Measurements from ENCODE around the gene ABHD17B. TPM values are rescaled to one million over a fixed set of nuclear protein-coding genes. Genes with fewer than 3 reads are reported as not detected.

Gene ABHD17B
- total RNA-seq, 4 donors from 2014 or later: 21.2 to 24.7 (median 22.2) TPM

DNA sequence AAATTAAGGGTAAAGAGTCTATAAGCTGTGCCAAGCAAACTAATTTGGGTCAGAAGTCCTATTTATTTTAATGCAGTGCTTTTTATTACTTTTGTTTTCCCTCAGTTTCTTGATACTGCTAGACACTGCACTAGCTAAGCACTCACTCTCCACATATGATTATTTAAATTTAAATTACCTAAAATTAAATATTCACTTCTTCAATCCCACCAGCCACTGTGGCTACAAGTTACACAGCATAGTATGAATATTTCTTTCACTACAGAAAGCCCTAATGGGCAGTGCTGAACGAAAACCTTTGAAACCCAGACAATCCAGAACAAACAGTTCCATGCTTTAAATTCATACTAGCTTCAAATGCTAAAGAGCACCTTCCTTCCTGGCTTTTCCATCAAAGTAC lies 23.6 kb downstream of the ABHD17B start:
- WGBS, 2 donors: 65 to 76% methylated on average over 1 of the region's 1 CpG

GRCh38 chr9:71886541-71886940 lies 24.5 kb downstream of the ABHD17B start:
- Histone ChIP-seq H3K36me3 (peaks cover 0 to 10% (median 0%) of the 10 kb centered on the region in 3 donors), H3K9me3 (peaks cover 0 to 26% (median 10%) of the 10 kb centered on the region in 3 donors), H3K4me3 (no peak overlapping the region), H3K4me1 (peaks cover 0 to 14% (median 4%) of the 10 kb centered on the region in 3 donors), H3K27me3 (no peaks in the 10 kb centered on the region), H3K27ac (no peak overlapping the region)
- intact Hi-C loops (cut with DNase I): no loop called here
- no peak for DNase-seq
- WGBS, 2 donors: 93 to 98% methylated on average over 10 of the region's 10 CpGs
- TF ChIP-seq POLR2A (IDR thresholded peaks at IDR 0.05) (no peak), CTCF (IDR thresholded peaks at IDR 0.05) (no peak)

More for the DNA sequence above, 23.6 kb downstream of the ABHD17B start:
- TF ChIP-seq CTCF (IDR thresholded peaks at IDR 0.05) (no peak), POLR2A (IDR thresholded peaks at IDR 0.05) (no peak)
- Histone ChIP-seq H3K27me3 (no peaks in the 10 kb centered on the region), H3K4me1 (peaks cover 0 to 14% (median 4%) of the 10 kb centered on the region in 3 donors), H3K4me3 (no peak overlapping the region), H3K36me3 (peaks cover 0 to 6% (median 0%) of the 10 kb centered on the region in 3 donors), H3K27ac (no peak overlapping the region), H3K9me3 (peaks cover 0 to 18% (median 10%) of the 10 kb centered on the region in 3 donors)
- intact Hi-C loops (cut with DNase I): no loop called here
- DNase-seq: no peak

- peaks cover 0 to 14% (median 4%) of the 10 kb centered on the region in 3 donors for H3K4me1 ChIP-seq
- no peak overlapping the region for H3K4me3 ChIP-seq
- peaks cover 0 to 27% (median 10%) of the 10 kb centered on the region in 3 donors for H3K9me3 ChIP-seq
- no peak overlapping the region for H3K27ac ChIP-seq
- TF ChIP-seq POLR2A (IDR thresholded peaks at IDR 0.05): no peak
- intact Hi-C loops (cut with DNase I): no loop called here
- peaks cover 0 to 10% (median 0%) of the 10 kb centered on the region in 3 donors for H3K36me3 ChIP-seq
- DNase-seq: no peak
- no peaks in the 10 kb centered on the region for H3K27me3 ChIP-seq
- WGBS, 2 donors: 82 to 100% methylated on average over 1 of the region's 1 CpG
These were observed 25.0 kb downstream of the ABHD17B start for GRCh38 chr9:71886015-71886414.

DNA sequence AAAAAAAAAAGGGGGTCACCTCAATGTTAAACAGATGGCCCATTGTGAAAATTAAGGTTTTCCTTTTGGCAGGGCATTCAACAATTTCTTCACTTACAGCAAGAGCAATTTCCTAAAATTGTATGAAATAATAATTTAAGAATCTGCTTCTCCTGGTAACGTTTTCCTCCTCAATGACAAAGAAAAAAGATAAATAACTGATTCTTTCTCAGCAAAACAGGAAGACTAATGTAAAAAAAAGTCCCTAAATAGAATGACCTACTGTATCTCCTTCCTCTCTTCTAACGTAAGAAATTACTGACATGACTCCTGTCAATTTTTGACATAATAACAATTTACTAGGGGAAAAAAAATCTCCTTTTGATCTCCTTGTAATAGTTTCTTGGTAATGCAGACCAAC lies 25.5 kb downstream of the ABHD17B start:
- peaks cover 0 to 27% (median 10%) of the 10 kb centered on the region in 3 donors for H3K9me3 ChIP-seq
- 38 to 55% methylated on average over 2 of the region's 2 CpGs for WGBS, 2 donors
- no peak for DNase-seq
- TF ChIP-seq CTCF (IDR thresholded peaks at IDR 0.05): no peak
- H3K27ac ChIP-seq: no peak overlapping the region
- intact Hi-C loops (cut with DNase I): no loop called here
- H3K36me3 ChIP-seq: peaks cover 0 to 10% (median 0%) of the 10 kb centered on the region in 3 donors
- H3K4me3 ChIP-seq: no peak overlapping the region
- peaks cover 0 to 14% (median 4%) of the 10 kb centered on the region in 3 donors for H3K4me1 ChIP-seq
- no peaks in the 10 kb centered on the region for H3K27me3 ChIP-seq

DNA sequence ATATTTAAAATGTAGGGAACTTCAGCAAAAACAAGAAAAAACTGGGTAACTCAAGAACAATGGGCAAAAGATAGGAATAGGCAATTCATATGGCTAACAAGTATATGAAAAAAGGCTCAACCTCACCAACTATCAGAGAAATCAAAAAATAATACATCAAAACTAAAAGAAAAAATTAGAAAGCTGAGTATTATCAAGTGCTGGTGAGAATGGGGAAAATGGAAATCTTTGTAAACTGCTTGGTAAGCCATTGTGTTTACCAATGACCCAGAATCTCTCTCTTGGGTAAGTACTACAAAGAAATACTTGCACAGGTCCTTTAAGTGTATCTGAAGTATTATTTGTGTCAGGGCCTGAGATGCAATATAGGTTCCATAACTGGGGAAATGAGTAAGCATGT lies 27.0 kb downstream of the ABHD17B start:
- H3K4me1 ChIP-seq: peaks cover 0 to 14% (median 4%) of the 10 kb centered on the region in 3 donors
- no peaks in the 10 kb centered on the region for H3K27me3 ChIP-seq
- H3K36me3 ChIP-seq: peaks cover 0 to 10% (median 0%) of the 10 kb centered on the region in 3 donors
- no peak overlapping the region for H3K4me3 ChIP-seq
- no peak for DNase-seq
- H3K9me3 ChIP-seq: peaks cover 0 to 37% (median 16%) of the 10 kb centered on the region in 3 donors
- intact Hi-C loops (cut with DNase I): no loop called here
- H3K27ac ChIP-seq: no peak overlapping the region
- TF ChIP-seq POLR2A (IDR thresholded peaks at IDR 0.05) (no peak), CTCF (IDR thresholded peaks at IDR 0.05) (no peak)
